SIG-M5 treated with dmso at 0.1 percent for 504 hours (cell line): Measurements from ENCODE around the gene CSNK1G3.
"Not testable (repeated sequence)": the region's sequence is repeated elsewhere in the genome, so short reads cannot be mapped to it uniquely, and the experiment has no call there.

Experiments
- DNase-seq: peaks from one replicate; lab custom pipeline; 2025; ENCODE audit not compliant: unreplicated experiment; lab: John Stamatoyannopoulos, UW

CSNK1G3 gene

GRCh38 chr5:123636006-123636405 lies 124.0 kb downstream of the CSNK1G3 start:
- no peak for DNase-seq

DNA sequence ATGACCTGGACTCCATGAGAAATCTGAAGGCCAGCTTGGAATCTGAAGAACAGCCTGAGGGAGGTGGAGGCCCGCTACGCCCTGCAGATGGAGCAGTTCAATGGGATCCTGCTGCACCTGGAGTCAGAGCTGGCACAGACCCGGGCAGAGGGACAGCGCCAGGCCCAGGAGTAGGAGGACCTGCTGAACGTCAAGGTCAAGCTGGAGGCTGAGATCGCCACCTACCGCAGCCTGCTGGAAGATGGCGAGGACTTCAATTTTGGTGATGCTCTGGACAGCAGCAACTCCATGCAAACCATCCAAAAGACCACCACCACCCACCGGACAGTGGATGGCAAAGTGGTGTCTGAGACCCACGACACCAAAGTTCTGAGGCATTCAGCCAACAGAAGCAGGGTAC lies 125.1 kb downstream of the CSNK1G3 start:
- DNase-seq = not testable (repeated sequence)

DNA sequence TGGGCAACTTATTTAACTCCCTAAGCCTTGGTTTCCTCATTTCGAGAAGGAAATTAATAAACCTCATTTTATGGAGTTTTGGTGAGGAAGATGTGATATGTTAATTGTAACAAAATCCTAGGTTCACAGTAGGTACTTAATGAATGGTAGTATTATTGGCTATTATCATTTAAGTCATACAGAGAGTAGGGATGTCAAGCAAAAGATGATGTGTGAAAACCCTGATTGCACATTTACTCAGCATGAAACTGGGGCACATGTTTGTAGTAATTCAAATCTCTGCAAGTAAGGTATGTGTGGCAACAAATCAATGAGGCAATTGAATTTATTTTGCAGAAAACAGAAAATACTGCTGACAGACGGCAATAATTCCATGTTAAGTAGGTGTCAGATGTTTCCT lies 127.3 kb downstream of the CSNK1G3 start:
- no peak for DNase-seq

DNA sequence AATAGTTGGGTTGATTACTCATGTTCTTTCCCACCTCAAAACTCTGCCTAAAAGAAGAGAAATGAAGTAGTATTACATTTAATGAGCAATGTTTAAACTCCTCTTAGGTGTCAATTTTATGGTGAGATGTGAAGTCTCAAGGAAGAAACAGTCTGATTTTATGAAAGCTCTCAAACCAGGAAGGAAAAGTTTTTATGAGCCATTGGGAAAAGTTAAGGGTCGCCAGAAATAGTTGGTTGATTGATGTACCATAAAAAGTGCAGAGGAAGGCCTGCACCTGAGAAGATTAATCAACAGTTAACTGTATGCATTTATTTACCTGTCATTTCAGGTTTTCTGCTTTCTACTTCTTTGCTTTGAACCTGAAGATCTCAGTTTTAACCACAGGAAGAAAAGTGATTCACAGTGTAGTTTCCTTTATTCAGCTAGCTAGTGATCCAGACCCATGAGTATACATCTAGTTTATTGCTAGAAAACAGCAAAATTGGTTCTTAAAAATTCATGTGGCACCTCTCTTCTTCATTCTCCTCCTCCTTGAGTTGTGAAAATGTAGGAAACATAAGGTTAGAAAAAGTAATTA lies 133.1 kb downstream of the CSNK1G3 start:
- no peak for DNase-seq

DNA sequence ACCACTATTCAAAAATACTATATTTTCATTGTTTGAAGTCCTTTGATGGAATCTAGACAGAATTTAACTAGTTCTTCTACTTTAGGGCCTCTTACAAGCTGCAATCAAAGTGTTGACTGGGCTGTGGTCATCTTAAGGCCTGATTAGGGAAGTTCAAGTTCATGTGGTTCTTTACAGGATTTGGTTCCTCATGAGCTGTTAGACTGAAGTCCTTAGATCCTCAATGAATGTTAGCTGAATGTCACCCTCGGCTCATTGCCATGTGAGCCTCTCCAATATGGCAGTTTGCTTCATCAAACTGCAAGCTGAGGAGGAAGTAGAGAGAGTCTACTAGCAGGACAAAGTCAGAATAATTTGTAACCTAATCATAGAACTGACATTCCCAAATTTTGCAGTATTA lies 135.1 kb downstream of the CSNK1G3 start:
- no peak for DNase-seq

- DNase-seq = no peak
Observed at GRCh38 chr5:123651234-123651633, 139.3 kb downstream of the CSNK1G3 start.

DNA sequence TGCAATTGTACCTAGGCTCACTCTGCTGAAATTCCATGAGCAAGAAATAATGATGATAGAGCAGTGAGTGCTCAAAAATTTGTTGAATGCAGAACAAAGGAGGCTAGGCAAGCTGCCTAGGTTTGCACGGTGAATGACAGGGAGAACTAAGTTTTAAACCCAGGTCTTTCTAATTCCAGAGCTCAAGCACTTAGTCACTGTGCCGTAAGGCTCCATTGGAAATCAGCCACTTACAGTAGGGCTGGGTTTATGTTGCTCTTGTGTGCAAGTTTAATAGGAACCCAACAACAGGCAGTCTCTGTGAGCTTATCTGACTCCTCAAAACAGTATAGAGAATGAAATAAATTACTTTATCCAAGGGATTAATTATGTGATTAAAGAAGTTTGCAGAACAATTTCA lies 147.0 kb downstream of the CSNK1G3 start:
- DNase-seq = no peak

DNA sequence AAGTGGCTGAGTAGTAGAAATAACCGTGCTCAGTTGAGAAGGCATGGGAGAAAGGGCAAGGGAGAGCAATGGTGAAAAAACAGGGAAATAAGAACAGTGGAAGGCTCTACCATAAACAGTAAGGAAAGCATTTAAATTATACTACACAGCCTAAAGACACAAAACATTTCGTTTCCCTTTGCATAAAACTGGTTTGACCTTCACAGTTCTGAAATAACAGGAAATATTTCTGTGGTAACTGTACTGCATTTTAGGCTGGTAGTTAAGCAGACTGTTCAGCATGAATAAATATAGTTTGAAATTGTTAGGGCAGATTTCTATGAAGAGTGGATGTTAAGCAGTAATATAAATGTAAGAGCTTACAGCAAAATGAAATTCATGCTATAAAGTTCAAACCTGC lies 147.5 kb downstream of the CSNK1G3 start:
- DNase-seq = no peak

DNA sequence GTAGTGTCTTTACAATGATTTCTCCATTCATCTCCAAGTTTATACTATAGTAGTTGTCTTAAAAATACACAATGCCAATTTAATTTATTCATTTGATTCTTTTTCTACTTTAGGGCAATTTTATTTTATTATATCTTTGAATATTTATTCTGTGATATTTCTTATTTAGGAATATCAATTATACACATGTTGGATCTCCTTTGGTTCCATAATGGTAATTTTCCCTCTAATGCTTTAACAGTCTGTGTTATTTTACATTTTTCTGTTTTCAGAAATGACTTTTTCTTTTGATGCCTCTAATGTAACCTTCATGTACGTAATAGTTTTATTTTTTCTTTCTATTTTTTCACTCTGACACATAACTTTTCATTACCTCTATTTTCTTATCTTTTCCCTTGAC lies 153.0 kb downstream of the CSNK1G3 start:
- no peak for DNase-seq

- DNase-seq = no peak
Observed at GRCh38 chr5:123665822-123666371, 153.9 kb downstream of the CSNK1G3 start.
